GM15510 (cell line): ENCODE data around the gene PCNX2.

Experiments
- POLR2A ChIP-seq: IDR thresholded peaks from 3 replicates; pipeline ENCODE4 v1.6.1; 2011; ENCODE audit warnings: borderline replicate concordance; ENCODE audit not compliant: insufficient read length; ENCODE audit errors: extremely low read depth

The PCNX2 gene

GRCh38 chr1:233327651-233328141 is 32.2 kb upstream of the PCNX2 start, which contains the start of gene MAP3K21:
MAP3K21 (plus strand) TSS chr1:233327724; CDS start chr1:233328029, 305 bp downstream.
- no peak for TF ChIP-seq POLR2A

GRCh38 chr1:233326811-233327650 is 31.5 kb upstream of the PCNX2 start:
- TF ChIP-seq POLR2A: no peak

GRCh38 chr1:233326319-233326718 is 30.8 kb upstream of the PCNX2 start:
- no peak for TF ChIP-seq POLR2A

GRCh38 chr1:233323718-233324117 is 28.2 kb upstream of the PCNX2 start:
- no peak for TF ChIP-seq POLR2A

- TF ChIP-seq POLR2A: no peak
Observed at GRCh38 chr1:233320023-233320422, 24.5 kb upstream of the PCNX2 start.

GRCh38 chr1:233319272-233319671 is 23.7 kb upstream of the PCNX2 start:
- TF ChIP-seq POLR2A: no peak

- no peak for TF ChIP-seq POLR2A
Observed at GRCh38 chr1:233316473-233316872, 20.9 kb upstream of the PCNX2 start.

- TF ChIP-seq POLR2A: no peak
Observed at GRCh38 chr1:233315718-233316301, 20.3 kb upstream of the PCNX2 start.

- TF ChIP-seq POLR2A: no peak
Observed at GRCh38 chr1:233313434-233314155, 18.1 kb upstream of the PCNX2 start.

GRCh38 chr1:233304489-233305102 is 9.1 kb upstream of the PCNX2 start:
- no peak for TF ChIP-seq POLR2A

GRCh38 chr1:233300326-233300725 is 4.8 kb upstream of the PCNX2 start:
- no peak for TF ChIP-seq POLR2A

- no peak for TF ChIP-seq POLR2A
Observed at GRCh38 chr1:233299450-233299849, 3.9 kb upstream of the PCNX2 start.

GRCh38 chr1:233295975-233296322 is 424 bp upstream of the PCNX2 start:
- no peak for TF ChIP-seq POLR2A

- TF ChIP-seq POLR2A: no peak
Observed at GRCh38 chr1:233294913-233295236, 650 bp downstream of the PCNX2 start.
